Measurements from ENCODE around the gene DBP.
A peak's percentile ranks its signal among the peaks of the same experiment; 100 is the strongest.
"Not testable (repeated sequence)": the region's sequence is repeated elsewhere in the genome, so short reads cannot be mapped to it uniquely, and the experiment has no call there.

DBP gene

GRCh38 chr19:48665786-48666185 is 28.6 kb upstream of the DBP start:
- no peak for DNase-seq

DNA sequence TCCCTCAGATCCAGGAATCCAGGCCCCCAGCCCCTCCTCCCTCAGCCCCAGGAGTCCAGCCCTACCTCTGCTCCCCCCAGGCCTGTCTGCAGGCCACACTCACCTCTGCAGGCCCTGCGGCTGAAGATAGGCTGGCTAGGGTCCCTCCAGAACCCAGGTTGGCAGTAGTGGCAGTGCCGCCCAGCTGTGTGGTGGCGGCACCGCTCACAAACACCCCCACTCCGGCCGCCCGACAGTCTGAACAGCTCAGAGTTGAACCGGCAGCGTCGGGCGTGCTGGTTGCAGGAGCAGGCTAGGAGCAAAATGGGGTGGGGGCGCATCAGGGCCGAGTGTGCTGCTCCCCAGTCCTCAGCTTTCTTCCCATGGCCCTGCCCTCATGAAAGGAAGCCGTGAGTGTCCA is 27.3 kb upstream of the DBP start:
- no peak for DNase-seq

DNA sequence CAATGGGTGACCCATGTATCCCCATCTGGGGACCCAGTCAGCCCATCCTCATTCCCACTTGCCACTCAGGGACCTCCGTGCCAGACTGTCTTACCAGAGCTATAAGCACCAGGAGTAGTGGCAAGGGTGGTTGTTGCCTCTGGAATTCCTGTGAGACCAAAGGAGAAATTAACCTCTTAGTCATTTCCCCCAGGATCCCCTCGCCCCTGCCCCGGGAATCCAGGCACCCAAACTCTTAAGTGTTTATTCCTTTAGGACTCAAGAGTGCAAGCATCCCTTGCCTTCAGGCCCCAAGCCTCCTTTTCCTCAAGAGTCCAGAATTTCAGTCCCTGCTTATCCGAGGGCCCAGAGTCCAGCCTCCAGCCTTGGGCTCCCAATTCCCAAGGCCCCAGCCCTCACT is 26.5 kb upstream of the DBP start:
- DNase-seq = no peak

- no peak for DNase-seq
These were observed 24.5 kb upstream of the DBP start for GRCh38 chr19:48661711-48662090.

GRCh38 chr19:48660852-48661710 is 23.9 kb upstream of the DBP start:
- no peak for DNase-seq

GRCh38 chr19:48659768-48660167 is 22.6 kb upstream of the DBP start:
- no peak for DNase-seq

GRCh38 chr19:48658483-48658882 is 21.3 kb upstream of the DBP start:
- no peak for DNase-seq

DNA sequence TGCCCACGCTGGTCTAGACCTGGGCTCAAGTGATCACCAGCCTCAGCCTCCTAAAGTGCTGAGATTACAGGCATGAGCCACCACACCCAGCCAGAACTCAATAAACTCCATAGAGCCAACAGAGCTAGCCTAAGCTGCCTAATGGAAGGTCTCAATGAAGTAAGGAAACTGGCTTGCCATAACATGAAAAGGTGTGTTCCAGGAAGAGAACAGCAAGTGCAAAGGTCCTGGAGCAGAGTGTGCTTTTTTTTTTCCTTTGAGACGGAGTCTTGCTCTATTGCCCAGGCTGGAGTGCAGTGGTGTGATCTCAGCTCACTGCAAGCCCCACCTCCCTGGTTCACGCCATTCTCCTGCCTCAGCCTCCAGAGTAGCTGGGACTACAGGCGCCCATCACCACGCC is 20.6 kb upstream of the DBP start:
- DNase-seq = not testable (repeated sequence)

GRCh38 chr19:48656840-48657474 is 19.8 kb upstream of the DBP start:
- no peak for DNase-seq

DNA sequence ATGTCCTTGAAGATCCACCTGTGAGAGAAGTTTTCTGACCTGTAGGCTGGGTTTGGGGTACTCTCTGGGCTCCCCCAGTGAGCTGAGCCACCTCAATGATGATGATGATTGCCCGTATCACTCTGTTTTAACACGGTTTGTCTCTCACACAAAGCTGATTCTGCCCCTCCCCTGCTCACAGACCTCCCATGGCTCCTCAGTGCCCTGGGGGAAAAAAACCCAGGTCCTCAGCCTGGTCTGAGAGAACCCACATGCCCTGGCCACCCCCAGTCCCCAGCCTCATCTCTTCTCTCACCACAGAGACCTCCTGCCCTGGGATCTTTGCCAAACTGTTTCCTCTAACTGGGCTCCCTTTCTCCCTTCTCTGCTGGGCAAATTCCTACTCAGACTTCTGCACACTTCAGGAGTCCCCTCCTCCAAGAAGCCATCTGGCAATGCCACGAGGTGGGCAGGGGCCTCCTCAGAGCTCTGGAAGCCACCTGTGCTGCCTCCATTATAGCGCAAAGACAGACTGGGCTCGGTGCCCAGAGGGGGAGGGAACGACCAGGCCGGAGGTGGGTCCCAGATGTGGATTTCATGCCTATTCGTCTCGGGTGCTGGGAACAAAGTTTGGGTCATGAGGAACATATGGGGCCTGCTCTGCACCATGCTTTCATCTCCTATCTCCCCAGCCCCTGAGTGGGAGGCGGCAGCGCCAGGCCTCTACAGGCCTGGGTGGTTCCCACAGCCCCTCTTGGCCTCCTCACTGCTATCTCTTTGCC is 17.3 kb upstream of the DBP start:
- DNase-seq = no peak

GRCh38 chr19:48651683-48652048 is 14.5 kb upstream of the DBP start:
- DNase-seq = no peak

- DNase-seq = no peak
These were observed 13.9 kb upstream of the DBP start for GRCh38 chr19:48650974-48651682.

GRCh38 chr19:48648134-48648533 is 11.0 kb upstream of the DBP start:
- DNase-seq = no peak

DNA sequence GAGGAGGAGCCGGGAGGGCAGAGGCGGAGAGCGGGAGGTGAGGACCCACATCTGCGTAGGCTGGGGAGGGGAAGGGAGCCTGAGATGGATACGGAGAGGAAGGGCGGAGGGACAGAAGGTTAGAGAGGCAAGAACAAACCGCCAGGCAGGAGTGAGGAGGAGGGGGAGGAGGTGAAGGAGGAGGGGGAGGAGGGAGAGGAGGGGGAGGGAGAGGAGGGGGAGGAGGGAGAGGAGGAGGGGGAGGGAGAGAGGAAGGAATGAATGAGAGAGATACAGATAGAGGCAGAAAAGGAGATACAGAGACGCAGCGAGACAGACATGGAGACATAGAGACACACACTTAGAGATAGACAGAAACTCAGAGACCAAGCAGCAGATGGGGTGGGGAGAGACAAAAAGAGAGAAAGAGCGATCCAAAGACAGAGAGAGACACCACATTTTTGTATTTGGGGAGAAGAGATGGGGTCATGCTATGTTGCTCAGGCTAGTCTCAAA is 9.6 kb upstream of the DBP start:
- DNase-seq = peak; percentile 95

GRCh38 chr19:48646001-48646721 is 9.0 kb upstream of the DBP start, which contains the start of gene CA11:
TSS of gene CA11 (minus strand) at chr19:48646187. CDS start at chr19:48645632, 555 bp downstream.
- peak; percentile 69 for DNase-seq

DNA sequence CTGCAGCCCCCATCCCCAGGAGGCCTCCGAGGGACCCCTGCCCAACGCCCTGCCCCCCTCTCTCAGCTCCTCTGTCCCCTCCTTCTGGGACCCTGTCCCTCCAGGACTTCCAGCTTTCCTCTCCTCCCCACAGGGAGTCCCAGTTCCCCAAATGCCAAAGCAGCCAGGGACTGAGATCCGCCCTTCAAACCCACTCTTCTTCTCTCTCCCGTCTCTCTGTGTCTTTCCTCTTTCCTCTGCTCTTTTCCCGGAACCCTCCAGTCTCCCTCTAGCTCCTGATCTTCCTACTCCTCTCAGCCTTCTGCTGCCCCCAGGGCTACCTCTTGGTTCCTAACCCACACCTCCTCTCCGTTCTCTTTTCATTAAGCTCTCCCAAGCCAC is 8.4 kb upstream of the DBP start:
- DNase-seq = no peak

DNA sequence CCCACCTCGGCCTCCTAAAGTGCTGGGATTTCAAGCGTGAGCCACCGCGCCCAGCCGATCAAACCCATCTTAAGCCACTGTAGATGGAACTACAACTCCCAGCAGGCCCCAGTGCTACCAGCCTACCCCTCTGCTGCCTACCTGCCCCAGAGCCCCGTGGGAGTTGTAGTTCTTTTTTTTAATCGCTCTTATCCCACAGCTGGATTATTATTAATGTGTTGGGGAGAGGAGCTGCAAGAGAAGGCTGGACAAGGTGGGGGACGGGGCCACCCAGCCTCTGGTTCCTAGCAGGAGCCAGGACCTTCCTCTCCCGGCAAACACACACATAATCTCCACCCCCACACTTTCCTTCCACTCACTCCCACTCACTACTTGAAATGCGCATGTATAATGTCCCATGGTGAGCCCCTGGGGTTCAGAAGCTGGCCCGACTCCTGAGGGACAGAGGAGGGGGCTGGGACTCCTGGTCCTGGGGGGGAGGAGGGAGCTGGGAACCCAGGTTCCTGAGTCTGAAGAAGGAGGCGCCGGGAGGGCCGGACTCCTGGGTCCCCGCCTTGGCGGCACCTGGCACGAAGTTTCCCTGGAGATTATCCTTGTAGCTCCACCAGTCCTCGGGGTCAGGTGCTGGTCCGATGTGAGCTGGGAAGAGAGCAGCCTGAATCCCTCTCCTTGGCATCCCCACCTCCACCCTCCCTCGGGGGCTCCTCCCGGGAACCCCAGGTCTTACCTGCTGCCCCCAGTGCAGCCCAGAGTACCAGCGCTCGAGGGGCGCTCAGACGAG is 7.8 kb upstream of the DBP start:
- no peak for DNase-seq

- no peak for DNase-seq
These were observed 7.2 kb upstream of the DBP start for GRCh38 chr19:48644355-48644754.

DNA sequence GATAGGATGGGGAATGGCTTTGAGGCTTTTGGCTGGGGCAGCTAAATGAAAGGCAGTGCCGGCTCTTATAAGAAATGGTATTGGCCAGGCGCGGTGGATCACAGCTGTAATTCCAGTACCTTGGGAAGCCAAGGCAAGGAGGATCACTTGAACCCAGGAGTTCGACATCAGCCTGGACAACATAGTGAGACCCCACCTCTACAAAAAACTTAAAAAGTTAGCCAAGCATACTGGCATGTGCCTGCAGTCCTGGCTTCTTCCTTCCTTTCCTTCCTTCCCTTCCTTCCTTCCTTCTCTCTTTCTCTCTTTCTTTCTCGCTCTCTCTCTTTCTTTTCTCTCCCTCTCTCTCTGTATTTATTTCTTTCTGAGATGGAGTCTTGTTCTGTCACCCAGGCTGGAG is 5.7 kb upstream of the DBP start:
- DNase-seq = no peak

DNA sequence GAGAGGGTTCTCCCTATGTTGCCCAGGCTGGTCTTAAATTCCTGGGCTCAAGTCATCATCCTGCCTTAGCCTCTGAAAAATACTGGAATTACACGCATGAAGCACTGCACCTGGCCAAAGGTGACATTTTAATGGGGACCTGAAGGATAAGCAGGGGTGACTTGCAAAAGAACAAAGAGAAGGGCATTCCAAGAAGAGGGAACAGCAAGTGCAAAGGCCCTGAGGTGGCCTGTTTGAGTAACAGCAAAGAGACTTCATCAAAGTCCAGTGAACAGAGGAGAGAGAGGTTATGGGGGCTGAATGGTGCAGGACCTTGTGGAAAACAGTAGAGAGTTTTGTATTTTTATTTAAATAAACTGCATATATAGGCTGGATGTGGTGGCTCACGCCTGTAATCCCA is 4.7 kb upstream of the DBP start:
- DNase-seq = no peak
